Measurements from ENCODE around the gene GEMIN7.

- TF ChIP-seq, protein P1, sequence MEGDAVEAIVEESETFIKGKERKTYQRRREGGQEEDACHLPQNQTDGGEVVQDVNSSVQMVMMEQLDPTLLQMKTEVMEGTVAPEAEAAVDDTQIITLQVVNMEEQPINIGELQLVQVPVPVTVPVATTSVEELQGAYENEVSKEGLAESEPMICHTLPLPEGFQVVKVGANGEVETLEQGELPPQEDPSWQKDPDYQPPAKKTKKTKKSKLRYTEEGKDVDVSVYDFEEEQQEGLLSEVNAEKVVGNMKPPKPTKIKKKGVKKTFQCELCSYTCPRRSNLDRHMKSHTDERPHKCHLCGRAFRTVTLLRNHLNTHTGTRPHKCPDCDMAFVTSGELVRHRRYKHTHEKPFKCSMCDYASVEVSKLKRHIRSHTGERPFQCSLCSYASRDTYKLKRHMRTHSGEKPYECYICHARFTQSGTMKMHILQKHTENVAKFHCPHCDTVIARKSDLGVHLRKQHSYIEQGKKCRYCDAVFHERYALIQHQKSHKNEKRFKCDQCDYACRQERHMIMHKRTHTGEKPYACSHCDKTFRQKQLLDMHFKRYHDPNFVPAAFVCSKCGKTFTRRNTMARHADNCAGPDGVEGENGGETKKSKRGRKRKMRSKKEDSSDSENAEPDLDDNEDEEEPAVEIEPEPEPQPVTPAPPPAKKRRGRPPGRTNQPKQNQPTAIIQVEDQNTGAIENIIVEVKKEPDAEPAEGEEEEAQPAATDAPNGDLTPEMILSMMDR (IDR thresholded peaks at IDR 0.05) = no peak
- no peak for TF ChIP-seq POLR2A (IDR thresholded peaks at IDR 0.05; ENCODE audit: low read length)
- no peak for TF ChIP-seq RARB (CRISPR knock-in tag; IDR thresholded peaks at IDR 0.05)
- no peak for TF ChIP-seq CHD2 (IDR thresholded peaks at IDR 0.05; ENCODE audit: low read length, partially characterized antibody)
- no peak for TF ChIP-seq POLR2AphosphoS2 (conservative IDR thresholded peaks at IDR 0.05; ENCODE audit: low read length)
- TF ChIP-seq, protein P2, sequence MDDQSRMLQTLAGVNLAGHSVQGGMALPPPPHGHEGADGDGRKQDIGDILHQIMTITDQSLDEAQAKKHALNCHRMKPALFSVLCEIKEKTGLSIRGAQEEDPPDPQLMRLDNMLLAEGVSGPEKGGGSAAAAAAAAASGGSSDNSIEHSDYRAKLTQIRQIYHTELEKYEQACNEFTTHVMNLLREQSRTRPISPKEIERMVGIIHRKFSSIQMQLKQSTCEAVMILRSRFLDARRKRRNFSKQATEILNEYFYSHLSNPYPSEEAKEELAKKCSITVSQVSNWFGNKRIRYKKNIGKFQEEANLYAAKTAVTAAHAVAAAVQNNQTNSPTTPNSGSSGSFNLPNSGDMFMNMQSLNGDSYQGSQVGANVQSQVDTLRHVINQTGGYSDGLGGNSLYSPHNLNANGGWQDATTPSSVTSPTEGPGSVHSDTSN (IDR thresholded peaks at IDR 0.05) = no peak
These were observed 31.8 kb upstream of the GEMIN7 start for GRCh38 chr19:45047188-45047797.

Data from A549 (cell line).